Measurements from ENCODE around the gene GBGT1.

DNA sequence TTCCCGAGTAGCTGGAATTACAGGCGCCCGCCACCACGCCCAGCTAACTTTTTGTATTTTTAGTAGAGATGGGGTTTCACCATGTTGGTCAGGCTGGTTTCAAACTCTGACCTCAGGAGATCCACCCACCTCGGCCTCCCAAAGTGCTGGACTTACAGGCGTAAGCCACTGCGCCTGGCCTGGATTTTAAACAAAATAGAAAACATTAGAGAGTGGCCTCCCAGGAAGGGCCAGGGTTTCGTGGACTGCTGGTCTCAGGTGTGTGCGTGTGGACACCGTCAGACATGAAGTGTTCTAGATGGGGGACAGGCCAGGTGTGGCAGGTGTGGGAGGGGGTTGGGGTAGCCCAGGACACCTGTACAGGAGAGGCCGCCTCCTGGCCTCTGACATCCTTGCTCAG lies 7.0 kb upstream of the GBGT1 start:
- TF ChIP-seq, protein P1, sequence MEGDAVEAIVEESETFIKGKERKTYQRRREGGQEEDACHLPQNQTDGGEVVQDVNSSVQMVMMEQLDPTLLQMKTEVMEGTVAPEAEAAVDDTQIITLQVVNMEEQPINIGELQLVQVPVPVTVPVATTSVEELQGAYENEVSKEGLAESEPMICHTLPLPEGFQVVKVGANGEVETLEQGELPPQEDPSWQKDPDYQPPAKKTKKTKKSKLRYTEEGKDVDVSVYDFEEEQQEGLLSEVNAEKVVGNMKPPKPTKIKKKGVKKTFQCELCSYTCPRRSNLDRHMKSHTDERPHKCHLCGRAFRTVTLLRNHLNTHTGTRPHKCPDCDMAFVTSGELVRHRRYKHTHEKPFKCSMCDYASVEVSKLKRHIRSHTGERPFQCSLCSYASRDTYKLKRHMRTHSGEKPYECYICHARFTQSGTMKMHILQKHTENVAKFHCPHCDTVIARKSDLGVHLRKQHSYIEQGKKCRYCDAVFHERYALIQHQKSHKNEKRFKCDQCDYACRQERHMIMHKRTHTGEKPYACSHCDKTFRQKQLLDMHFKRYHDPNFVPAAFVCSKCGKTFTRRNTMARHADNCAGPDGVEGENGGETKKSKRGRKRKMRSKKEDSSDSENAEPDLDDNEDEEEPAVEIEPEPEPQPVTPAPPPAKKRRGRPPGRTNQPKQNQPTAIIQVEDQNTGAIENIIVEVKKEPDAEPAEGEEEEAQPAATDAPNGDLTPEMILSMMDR (IDR thresholded peaks at IDR 0.05; ENCODE audit: poor library complexity), result no peak
- TF ChIP-seq EZH2phosphoT487 (IDR thresholded peaks at IDR 0.05; ENCODE audit: low read depth, severe bottlenecking, unreplicated experiment), result no peak

Data from hepatocyte (in vitro differentiated cells).